GM20000 (cell line): ENCODE data around the gene CLINT1.

Experiments used
- DNase-seq: peaks from one replicate; pipeline ENCODE4 v3.0.0; 2012; ENCODE audit warnings: low spot score
- CTCF ChIP-seq: IDR thresholded peaks from 2 replicates; pipeline ENCODE4 v1.5.1; 2012; ENCODE audit warnings: mild to moderate bottlenecking, control low read depth; ENCODE audit errors: extremely low read depth, missing control alignments

The CLINT1 gene

DNA sequence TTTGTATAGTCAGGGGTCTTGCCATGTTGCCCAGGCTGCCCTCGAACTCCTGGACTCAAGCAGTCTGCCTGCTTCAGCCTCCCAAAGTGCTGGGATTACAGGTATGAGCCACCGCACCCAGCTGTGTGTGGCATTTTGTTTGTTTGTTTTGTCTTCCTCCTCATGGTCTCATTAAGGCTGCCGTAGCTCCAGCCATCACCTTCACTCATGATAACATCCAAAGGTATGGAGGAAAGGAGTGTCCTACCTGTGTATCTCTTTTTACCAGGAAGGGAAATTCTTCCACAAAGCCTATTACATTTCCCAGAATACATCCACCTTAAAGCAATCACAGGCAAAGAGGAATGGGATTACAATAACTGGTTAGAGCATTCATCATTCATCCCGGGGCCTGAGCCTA lies 88.3 kb downstream of the CLINT1 start:
- TF ChIP-seq CTCF = no peak
- no peak for DNase-seq

GRCh38 chr5:157767689-157768088 lies 91.3 kb downstream of the CLINT1 start:
- no peak for TF ChIP-seq CTCF
- no peak for DNase-seq

DNA sequence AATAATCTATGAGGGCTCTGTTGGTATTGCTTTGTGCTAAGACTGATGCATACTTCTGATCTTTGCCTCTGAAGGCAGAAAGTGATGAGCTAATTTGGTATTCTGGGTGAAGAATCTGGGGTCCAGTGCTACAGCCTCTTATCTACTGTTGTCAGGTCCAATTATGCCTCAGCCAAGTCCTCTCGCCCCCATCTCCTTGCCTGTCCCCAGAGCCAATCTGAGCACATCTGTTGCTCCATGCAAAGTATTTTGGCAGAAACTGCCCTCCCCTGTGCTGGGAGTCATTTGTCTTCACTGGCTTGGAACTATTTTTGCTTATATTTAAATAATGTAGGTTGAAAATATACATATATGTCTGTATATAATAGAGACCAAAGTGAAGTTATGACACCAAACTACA lies 92.0 kb downstream of the CLINT1 start:
- no peak for DNase-seq
- TF ChIP-seq CTCF = no peak

GRCh38 chr5:157766442-157766841 lies 92.5 kb downstream of the CLINT1 start:
- TF ChIP-seq CTCF = no peak

GRCh38 chr5:157764531-157764930 lies 94.4 kb downstream of the CLINT1 start:
- no peak for TF ChIP-seq CTCF
- DNase-seq = no peak

More at GRCh38 chr5:157766442-157766841, 92.5 kb downstream of the CLINT1 start:
- DNase-seq = no peak

- peak; percentile 73 for TF ChIP-seq CTCF
Observed at GRCh38 chr5:157761690-157762621, 97.0 kb downstream of the CLINT1 start.

GRCh38 chr5:157758706-157759105 lies 100.2 kb downstream of the CLINT1 start:
- DNase-seq = no peak
- no peak for TF ChIP-seq CTCF

More at GRCh38 chr5:157761690-157762621, 97.0 kb downstream of the CLINT1 start:
- peak; percentile 70 for DNase-seq
